ENCODE measurements around the gene FAM13A.

GRCh38 chr4:89008166-89008565, 48.8 kb downstream of the FAM13A start:
- no peak for TF ChIP-seq EZH2 (IDR thresholded peaks at IDR 0.05; ENCODE audit: low read depth)
- no peak for TF ChIP-seq CTCF (conservative IDR thresholded peaks at IDR 0.05)

Data from PC-9 (cell line).